Hepatocyte (in vitro differentiated cells): ENCODE results near the gene CYP4F22.

Experiments
- EZH2 ChIP-seq: fragments of 200-600 bp; sonication (generic); IDR thresholded peaks from 2 replicates; pipeline ENCODE4 v1.6.1; 2016; ENCODE audit warnings: antibody characterized with exemption, mild to moderate bottlenecking, borderline replicate concordance
- TF ChIP-seq, protein P1 (sequence below): fragments of 200-600 bp; sonication (generic); IDR thresholded peaks from 2 replicates; pipeline ENCODE4 v1.5.1; 2016; ENCODE audit warnings: antibody characterized with exemption, mild to moderate bottlenecking; ENCODE audit not compliant: poor library complexity

DNA sequence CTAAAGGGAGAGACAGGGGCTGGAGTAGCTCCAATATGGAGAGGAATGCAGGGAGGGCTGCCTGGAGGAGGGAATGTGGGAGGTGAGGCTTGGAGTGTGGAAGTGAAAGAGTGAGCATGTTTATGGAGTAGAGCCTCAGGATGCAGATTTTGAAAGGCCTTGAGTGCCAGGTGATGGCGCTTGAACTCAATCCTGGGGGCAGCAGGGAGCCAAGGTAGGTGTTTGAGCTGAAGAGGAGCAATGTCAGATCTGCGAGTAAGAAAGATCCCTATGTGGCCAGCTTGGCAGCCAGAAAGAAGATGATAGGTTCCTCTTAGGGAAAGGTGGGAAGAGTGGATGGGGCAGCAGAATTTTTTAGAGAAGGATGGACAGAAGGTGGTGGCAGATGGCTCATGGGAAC is 40.3 kb downstream of the CYP4F22 start:
- TF ChIP-seq EZH2 = no peak
- TF ChIP-seq, protein P1, sequence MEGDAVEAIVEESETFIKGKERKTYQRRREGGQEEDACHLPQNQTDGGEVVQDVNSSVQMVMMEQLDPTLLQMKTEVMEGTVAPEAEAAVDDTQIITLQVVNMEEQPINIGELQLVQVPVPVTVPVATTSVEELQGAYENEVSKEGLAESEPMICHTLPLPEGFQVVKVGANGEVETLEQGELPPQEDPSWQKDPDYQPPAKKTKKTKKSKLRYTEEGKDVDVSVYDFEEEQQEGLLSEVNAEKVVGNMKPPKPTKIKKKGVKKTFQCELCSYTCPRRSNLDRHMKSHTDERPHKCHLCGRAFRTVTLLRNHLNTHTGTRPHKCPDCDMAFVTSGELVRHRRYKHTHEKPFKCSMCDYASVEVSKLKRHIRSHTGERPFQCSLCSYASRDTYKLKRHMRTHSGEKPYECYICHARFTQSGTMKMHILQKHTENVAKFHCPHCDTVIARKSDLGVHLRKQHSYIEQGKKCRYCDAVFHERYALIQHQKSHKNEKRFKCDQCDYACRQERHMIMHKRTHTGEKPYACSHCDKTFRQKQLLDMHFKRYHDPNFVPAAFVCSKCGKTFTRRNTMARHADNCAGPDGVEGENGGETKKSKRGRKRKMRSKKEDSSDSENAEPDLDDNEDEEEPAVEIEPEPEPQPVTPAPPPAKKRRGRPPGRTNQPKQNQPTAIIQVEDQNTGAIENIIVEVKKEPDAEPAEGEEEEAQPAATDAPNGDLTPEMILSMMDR = no peak
